NCI-H2081 (cell line): ENCODE measurements around the gene CLTB.
"Not testable (repeated sequence)": the region's sequence is repeated elsewhere in the genome, so short reads cannot be mapped to it uniquely, and the experiment has no call there.

Source experiments
- DNase-seq, 2 experiments: peaks; one replicate each; lab custom pipeline; 2025; lab: John Stamatoyannopoulos, UW

The CLTB gene, protein sequence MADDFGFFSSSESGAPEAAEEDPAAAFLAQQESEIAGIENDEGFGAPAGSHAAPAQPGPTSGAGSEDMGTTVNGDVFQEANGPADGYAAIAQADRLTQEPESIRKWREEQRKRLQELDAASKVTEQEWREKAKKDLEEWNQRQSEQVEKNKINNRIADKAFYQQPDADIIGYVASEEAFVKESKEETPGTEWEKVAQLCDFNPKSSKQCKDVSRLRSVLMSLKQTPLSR

DNA sequence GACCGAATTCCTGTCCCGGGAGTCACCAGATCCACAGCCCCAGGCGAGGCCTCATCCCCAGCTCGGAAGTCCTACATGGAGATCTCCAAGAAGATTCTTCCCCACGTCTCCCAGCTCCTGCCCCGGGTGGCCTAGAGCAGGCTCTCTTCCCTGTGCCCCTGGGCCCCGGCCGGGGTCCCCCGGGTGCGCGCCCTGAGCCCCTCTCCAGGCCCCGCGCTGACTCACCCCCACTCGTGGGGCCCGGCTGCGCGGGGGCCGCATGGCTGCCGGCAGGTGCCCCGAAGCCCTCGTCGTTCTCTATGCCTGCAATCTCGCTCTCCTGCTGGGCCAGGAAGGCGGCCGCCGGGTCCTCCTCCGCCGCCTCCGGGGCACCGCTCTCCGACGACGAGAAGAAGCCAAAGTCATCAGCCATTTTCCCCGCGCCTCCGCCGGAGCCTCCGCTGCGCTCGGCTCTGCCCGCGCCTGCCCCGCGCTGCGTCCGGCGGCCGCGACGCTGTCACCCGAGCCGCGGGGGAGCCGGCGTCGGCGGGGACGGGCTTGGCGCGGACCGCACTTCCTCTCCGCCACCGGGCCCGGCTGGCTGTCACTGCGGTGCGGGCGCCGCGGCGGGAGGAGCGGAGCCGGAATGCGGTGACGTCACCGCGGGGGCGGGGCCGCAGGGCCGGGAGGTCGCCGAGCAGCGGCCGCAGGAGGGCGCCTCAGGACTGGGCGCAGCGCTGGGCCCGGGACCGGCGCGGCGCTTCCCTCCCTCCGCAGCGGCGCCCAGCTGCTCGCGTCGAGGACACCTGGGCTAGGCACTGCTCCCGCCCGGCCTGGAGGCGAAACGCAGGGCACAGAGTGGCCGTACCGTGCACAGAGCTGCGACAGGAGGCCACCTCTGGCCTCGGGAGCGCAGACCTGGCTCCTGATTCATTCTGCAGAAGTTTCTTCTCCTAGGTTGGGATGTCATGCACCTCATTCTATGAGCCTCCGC lies at the start of gene CLTB:
Gene CLTB, minus strand, starts transcription at position 588 of the 973 bp plus-strand sequence. Its CDS starts 176 bp downstream, at position 412.
- peak; percentile 90 to 91 for DNase-seq

DNA sequence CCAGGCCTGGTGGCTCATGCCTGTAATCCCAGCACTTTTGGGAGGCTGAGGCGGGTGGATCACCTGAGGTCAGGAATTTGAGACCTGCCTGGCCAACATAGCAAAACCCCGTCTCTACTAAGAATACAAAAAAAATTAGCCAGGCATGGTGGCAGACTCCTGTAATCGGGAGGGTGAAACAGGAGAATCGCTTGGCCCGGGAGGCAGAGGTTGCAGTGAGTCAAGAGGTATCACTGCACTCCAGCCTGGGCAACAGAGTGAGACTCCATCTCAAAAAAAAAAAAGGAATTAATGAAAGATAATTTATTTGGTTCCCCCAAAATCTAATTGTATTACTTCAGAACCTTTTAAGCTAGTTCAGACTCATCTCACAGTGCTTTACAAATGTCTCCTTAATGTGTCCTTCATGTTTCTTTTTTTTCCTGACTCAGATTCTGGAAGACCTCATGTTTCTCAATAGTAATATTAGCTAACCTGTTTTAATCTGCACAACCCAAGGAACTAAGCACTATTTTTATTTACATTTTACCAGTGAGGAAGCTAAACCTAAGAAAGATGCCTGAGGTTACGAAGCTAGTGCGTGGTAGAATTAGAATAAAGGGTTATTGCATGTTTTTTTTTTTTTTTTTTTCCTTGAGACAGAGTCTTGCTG lies 46.9 kb upstream of the CLTB start:
- DNase-seq, result no peak

DNA sequence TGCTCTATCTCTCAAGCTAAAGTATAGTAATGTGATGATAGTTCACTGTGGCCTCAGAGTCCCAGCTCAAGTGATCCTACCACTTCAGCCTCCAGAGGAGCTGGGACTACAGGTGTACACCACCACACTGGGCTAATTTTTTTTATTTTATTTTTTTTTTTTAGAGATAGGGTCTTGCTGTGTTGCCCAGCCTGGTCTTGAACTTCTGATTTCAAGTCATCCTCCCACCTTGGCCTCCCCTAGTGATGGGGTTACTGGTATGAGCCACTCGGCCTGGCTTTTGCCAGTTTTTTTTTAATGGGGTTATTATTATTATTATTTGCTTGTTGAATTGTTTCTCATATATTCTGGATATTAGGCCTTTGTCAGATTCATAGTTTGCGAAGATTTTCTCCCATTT lies 45.0 kb upstream of the CLTB start:
- no peak for DNase-seq

DNA sequence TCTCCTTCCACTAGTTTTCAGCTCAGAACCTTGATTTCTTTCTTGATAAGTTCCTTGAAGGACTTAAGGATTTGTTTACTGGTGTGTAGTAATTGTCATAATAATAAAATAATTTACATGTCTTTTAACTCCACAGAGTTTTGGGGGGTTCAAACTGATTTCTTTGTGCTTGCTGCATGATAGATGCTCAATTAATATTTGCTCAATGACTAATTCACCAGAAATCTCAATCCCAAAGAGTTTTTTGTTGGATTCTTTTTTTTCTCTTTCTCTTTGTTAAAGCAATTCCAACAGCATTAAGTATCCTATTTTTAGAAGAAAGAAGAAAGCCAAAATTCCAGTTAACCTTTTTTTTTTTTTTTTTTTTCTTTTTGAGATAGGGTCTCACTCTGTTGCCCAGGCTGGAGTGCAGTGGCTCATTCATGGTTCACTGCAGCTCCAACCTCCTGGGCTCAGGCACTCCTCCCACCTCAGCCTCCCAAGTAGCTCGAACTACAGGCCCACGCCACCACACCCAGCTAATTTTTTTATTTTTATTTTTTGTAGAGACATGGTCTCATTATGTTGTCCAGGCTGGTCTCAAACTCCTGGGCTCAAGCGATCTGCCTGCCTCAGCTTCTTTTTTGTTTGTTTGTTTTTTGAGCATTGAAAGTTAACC lies 42.7 kb upstream of the CLTB start:
- DNase-seq, result no peak

DNA sequence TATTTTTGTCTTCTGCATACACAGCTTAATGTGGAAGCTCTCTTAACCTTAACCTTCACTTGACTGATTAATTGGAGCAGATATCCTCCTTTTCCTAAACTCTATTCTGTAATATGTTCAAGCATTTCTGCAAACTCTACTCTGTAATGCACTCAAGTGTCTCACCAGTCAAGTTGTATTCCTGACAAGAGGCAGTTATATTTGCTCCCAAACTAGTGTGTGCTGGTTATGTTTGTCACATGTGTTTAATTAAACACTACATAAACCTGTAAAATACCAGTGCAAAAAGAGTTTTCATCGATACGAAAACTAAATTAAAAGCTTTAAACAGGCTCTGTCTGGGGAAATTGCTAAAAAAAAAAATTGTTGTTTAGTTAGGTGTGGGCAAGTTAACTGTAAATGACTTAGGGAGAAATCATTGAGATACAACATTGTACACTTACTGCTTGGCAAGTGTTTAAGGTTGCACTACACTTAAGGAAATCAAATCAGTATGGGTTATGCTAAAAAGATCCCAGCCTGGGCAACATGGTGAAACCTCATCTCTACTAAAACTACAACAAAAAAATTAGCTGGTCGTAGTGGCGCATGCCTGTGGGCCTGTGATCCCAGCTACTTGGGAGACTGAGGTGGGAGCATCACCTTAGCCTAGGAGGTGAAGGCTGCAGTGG lies 38.5 kb upstream of the CLTB start:
- DNase-seq, result no peak

DNA sequence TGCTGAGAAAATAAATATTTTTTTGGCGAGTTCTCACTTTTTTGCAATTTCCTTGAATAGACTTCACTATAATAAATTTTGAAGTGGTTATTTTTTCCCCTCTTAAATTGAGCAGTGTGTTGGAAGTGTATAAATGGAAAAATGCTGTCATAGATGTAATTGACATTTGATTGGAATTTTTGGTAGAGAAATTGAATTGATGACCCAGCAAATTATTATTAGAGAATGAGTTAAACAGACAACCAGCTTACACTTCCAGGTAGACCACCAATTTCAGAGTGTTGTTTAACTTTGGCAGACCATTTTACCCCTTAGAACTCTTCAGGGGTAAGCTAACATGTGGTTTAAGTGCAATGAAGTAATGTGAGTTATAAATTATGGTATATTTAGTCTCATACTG lies 33.7 kb upstream of the CLTB start:
- DNase-seq, result no peak

DNA sequence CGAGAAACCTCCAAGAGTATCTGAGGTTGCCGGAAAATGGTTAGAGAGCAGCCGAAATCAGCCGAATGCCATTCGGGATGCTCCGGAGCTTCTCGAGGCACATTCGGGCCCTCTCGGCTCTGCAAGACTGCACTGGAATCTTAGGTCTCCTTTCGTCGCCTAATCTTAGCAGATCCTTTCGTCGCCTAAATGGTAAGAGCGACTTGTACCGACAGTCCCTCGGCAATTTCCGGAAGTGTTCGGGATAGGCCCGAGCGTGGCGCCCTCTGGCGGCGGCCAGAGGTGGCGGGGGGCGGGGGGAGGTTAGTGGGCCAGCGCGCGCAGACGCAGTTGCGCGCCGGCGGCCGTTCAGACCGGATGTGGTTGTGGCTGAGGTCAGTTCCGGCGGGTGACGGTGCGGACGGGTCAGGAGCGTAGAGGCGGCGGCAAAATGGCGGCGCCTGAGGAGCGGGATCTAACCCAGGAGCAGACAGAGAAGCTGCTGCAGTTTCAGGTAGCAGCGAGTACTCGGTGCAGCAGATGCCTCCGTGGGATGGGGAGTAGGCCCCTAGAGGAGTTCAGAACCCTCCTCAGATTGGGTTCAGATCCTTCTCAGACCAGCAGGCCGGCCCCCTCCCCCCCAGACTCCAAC lies 31.8 kb upstream of the CLTB start, which contains the start of gene FAF2:
Gene FAF2, plus strand, starts transcription at position 408 of the 631 bp plus-strand sequence. Its CDS starts 23 bp downstream, at position 431.
- DNase-seq, result peak; percentile 91 to 93

DNA sequence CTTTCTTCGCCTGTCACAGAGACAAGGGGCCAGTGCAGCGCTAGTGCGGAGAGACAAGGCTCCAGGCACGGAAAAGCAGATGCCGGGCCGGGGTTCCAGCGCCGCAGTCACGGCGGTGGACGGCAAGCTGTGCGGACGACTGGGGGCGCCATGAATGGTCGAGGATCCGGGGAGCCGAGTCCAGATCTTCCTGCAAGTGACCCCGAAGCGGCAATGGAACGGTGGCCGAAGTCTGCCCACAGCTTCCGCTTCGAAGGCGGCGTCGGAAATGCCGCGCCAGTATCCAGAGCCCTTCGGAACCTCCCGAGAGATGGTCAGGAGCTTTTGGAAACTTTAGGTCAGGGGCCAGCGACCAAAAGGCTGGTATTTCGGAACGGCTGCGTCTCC lies 31.2 kb upstream of the CLTB start:
- peak in 1 of 2 experiments; percentile 49 for DNase-seq

DNA sequence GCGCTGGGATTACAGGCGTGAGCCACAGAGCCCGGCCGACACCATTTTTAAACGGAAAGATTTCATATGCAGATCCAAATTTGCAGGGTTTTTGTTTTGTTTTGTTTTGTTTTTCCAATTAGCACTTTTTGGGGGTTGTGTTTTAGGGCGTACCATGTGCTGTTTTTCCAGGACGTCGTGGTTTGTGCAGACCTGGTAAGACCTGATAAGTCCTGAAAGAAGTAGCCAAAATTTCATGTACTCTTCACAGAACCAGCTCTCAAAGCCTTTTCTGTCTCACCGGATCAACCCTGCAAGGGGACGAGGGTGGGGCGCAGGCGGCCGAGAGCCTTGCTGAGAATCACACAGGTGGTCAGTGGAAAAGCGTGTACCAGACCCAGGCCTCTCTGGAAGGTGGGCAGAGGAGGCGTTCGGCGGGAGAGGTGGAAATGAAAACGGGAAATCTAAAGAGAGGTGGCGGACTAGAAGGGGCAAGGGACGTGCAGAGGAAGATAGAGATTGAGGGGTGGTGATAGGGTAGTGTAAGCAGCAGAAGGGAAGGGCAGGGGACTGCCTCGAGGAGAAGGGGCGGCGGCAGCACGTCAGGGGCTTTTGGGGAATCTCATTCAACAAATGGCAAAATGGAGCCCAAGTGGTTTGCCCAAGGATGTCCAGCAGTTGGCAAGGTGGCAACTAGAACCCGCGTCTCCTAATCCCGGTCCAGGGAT lies 30.7 kb upstream of the CLTB start:
- no peak for DNase-seq

DNA sequence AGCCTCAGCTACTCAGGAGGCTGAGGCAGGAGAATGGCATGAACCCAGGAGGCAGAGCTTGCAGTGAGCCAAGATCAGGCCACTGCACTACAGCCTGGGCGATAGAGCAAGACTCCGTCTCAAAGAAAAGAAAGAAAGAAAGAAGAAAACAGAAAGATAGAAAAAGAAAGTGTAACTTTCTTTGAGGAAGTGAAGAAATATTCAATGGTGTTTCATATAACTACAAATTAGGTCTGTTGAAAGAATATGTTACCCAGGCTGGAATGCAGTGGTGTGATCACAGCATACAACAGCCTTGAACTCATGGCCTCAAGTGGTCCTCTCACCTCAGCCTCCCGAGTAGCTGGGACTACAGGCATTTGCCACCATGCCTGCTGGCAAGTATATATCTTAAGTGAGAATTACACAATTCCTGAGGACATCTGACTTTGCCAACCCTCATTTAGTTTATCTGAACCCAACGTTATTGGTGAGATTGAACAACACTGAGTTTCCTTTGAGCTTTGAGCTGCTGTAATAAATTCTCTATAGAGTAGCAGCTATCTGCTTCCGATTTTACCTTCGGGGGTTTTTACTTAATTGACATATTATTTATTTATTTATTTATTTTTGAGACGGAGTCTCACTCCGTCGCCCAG lies 29.8 kb upstream of the CLTB start:
- DNase-seq, result no peak

DNA sequence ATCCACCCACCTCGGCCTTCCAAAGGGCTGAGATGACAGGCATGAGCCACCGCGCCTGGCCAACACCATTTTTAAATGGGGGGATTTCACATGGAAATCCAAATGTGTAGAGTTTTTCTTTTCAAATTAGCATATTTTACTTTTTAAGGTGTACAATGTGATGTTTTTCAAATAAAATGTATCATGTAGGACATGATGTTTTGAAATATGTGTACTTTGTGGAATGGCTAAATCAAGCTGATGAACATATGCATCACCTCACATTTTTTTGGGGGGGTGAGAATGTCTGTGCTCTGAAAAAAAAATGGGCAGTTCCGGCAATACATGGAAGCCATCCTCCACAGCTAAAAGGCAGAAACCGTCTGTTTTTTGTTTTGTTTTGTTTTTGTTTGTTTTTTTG lies 28.4 kb upstream of the CLTB start:
- DNase-seq, result no peak

DNA sequence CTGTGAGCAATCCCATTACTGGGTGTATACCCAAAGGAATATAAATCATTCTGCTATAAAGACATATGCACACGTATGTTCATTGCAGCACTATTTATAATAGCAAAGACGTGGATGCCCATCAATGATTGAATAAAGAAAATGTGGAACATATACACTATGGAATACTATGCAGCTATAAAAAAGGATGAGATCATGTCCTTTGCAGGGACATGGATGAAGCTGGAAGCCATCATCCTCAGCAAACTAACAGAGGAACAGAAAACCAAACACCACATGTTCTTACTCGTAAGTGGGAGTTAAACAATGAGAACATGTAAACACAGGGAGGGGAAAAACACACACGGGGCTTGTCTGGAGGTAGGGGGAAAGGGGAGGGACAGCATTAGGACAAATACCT lies 26.6 kb upstream of the CLTB start:
- not testable (repeated sequence) for DNase-seq

DNA sequence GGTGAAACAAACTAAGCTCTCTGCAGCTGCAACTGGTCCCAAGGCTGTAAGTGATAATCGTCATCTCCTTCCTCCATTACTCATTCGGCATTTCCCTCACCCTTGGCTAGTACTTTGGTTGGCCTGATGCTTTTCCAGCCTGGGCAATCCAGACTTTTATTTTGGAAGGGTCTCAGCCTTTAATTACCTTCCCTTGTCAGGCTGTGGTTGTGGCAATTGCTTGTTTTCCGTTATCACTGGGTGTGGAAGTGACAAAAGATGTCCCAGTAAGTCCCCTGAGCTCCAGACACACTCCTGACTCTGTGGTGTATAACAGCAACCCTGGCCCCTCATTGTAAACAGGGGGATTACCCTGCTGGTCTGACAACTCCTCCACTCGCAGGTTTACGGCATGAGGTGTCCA lies 25.6 kb upstream of the CLTB start:
- no peak for DNase-seq

DNA sequence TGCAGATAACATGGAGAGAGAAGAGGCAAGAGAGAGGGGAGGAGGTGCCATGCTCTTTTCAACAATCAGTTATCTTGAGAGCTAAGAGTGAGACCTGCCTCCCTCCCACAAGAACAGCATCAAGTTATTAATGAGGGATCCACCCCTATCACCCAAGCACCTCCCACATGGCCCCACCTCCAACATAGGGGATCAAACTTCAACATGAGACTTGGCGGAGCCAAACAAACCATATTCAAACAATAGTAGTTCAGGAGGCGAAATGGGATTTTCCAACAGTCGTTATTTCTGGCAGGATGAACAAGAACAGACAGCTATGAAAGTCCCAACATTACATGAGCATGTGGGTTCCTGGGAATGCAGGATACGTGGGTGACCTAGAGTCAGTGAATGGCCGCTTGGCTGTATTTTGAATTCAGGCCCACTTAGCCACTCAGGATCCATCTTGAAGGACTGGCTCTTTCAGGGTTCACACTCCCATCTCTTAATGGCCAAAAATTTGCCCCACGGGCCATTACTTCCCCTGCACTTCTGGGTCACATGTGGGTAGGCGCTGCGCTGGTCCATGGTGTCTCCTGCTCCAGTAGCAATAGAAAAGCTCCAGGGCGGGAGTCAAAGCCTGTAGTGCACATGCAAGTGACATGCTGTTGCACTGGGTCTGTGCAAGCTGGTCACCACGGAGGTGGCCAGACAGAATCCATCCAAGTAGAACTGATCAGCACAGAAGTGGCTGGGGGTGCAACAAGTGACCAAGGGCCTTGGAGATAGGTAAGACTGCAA lies 24.8 kb upstream of the CLTB start:
- no peak for DNase-seq

DNA sequence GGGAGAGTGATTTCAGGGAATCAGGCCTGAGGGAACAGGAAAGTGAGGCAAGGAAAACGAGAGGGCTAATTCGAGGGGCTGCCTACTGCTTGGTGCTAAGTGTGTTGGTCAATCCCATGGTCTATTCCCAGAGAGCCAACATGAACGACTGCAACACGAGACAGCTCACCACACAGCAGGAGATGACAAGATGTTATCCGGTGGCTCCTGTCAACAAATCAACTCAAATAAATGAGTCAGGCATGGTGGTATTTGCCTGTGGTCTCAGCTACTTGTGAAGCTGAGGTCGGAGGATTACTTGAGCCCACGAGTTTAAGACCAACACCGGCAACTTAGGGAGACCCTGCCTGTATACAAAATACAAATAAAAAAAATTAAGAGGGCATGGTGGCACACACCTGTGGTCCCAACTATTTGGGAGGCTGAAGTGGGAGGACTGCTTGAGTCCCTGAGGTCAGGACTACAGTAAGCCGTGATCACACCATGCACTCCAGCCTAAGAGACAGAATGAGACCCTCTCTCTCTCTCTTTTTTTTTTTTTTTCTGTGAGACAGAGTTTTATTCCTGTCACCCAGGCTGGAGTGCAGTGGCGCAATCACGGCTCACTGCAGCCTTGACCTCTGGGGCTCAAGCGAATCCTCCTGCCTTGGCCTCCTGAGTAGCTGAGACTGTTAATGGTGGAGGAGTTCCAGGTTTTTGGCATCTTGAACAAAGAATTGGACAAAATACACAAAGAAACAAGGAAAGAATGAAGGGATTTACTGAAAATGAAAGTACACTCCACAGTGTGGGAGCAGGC lies 22.8 kb upstream of the CLTB start:
- DNase-seq, result no peak

DNA sequence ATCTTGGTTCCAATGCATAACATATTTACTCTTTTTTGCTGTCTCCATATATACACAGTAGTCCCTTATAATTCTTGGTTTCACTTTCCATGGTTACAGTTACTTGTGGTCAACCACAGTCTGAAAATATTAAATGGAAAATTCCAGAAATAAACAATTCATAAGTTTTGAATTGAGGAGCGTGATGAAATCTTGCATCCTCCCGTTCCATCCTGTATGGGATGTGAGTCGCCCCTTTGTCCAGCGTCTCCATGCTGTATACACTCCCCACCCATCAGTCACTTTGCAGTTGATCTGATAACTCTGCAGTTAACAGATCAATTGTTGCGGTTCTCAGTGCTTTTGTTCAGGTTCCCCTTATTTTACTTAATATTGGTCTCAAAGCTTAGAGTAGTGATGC lies 20.3 kb upstream of the CLTB start:
- DNase-seq, result no peak

DNA sequence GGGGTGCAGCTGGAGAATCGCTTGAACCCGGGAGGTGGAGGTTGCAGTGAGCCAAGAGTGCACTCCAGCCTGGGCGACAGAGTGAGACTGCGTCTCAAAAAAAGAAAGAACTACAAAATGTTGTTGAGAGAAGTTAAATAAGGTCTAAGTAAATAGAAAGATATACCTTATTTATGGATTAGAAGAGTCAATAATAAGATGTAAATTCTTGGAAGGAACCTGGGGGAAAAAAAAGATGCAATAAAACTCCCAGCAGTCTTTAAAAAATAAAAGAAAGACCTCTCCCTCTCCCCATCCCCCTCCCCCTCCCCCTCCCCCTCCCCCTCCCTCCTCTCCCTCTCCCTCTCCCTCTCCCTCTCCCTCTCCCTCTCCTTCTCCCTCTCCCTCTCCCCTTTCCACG lies 16.4 kb upstream of the CLTB start:
- no peak for DNase-seq

DNA sequence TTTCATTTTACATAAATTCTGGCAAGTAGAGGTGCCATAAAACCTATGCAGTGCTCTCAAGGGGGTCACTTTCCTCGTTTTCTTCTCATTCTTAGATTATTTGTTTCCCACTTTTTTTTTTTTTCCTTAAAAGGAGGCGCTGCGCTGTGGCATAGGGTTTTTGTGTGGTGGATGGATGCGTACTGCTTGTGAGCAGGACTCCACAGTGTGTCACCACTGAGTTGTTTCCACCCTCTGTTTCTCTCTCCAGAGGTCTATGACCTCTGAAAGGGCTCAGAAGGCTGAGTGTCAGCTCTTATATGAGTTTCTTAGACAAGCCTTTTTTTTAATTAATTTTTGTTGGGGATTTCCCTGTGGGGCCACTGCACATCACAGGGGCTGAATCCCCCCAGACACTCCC lies 13.6 kb upstream of the CLTB start:
- no peak for DNase-seq
